Thyroid gland (tissue), 4 donors: ENCODE data around the gene YPEL5. TPM values are rescaled to one million over a fixed set of nuclear protein-coding genes. Genes with fewer than 3 reads are reported as not detected.
A peak's percentile ranks its signal among the peaks of the same experiment; 100 is the strongest.
"Not testable (repeated sequence)": the region's sequence is repeated elsewhere in the genome, so short reads cannot be mapped to it uniquely, and the experiment has no call there.

Source experiments
- DNase-seq, 2 donors: peaks; one replicate each; pipeline ENCODE4 v3.0.0-alpha.2; 2019
- H3K27ac ChIP-seq, 3 donors: fragments of 200-600 bp; sonication (generic); 1 replicate in 2 of 3; 2 replicates in 1 of 3; pipeline ENCODE4 v1.5.1; 2016 to 2019; ENCODE audit warnings: mild to moderate bottlenecking in 1 of 3, moderate library complexity in 1 of 3
- H3K27me3 ChIP-seq: fragments of 200-600 bp; sonication (generic); one replicate; pipeline ENCODE4 v1.5.1; 2019
- H3K36me3 ChIP-seq, 2 donors: fragments of 200-600 bp; sonication (generic); one replicate each; pipeline ENCODE4 v1.5.1; 2016 to 2019
- H3K4me1 ChIP-seq, 2 donors: fragments of 200-600 bp; sonication (generic); one replicate each; pipeline ENCODE4 v1.5.1; 2017 to 2019
- H3K4me3 ChIP-seq, 3 donors: fragments of 200-600 bp; sonication (generic); replicated peaks in 1 of 3; 1 replicate in 2 of 3; 2 replicates in 1 of 3; pipeline ENCODE4 v1.5.1; 2016; ENCODE audit warnings: mild to moderate bottlenecking in 1 of 3
- H3K9me3 ChIP-seq: fragments of 200-600 bp; sonication (generic); one replicate; pipeline ENCODE4 v1.5.1; 2017
- CTCF ChIP-seq, 6 experiments: fragments of 200-600 bp in 3 of 6; fragments of 450-650 bp in 3 of 6; sonication (generic) in 3 of 6; IDR thresholded peaks; one replicate each; pipeline ENCODE4 v1.5.1; 2016 to 2019; ENCODE audit warnings: antibody characterized with exemption in 6 of 6, mild to moderate bottlenecking in 2 of 6, inconsistent platforms in 1 of 6, moderate library complexity in 1 of 6
- POLR2A ChIP-seq, 2 donors: fragments of 450-650 bp; IDR thresholded peaks; one replicate each; pipeline ENCODE4 v1.6.1; 2017; ENCODE audit warnings: antibody characterized with exemption in 2 of 2, mild to moderate bottlenecking in 2 of 2, moderate library complexity in 1 of 2
- WGBS, 2 donors: methylation state at CpG; one replicate each; pipeline ENCODE4 v1.1.5; 2017; 5-methylcytosine and 5-hydroxymethylcytosine counted together
- intact Hi-C: fragments of 100-400 bp; cut with DNase I; formaldehyde crosslinking; loops from one replicate; pipeline ENCODE4 v1.15.1; 2023
- total RNA-seq, 4 donors: library from RNA; depleted of rRNA; stranded (reverse); fragments of >200 nt; gene quantifications; one replicate each; pipeline ENCODE4 v1.2.3, GENCODE V29; 2016

The YPEL5 gene
- total RNA-seq, 4 donors from 2014 or later, result 74.7 to 129 (median 103) TPM

GRCh38 chr2:30139131-30139870 is 7.5 kb upstream of the YPEL5 start:
- Histone ChIP-seq H3K4me1 (no peaks in the 10 kb centered on the region), H3K27ac (no peak overlapping the region), H3K36me3 (no peaks in the 10 kb centered on the region), H3K9me3 (no peaks in the 10 kb centered on the region), H3K27me3 (no peaks in the 10 kb centered on the region), H3K4me3 (no peak overlapping the region)
- WGBS, 2 donors, result 80 to 81% methylated on average over 6 of the region's 6 CpGs
- intact Hi-C loops, result no loop called here
- TF ChIP-seq CTCF (IDR thresholded peaks at IDR 0.05) (no peak), POLR2A (IDR thresholded peaks at IDR 0.05) (no peak)
- DNase-seq, result no peak

GRCh38 chr2:30141136-30141535 is 5.7 kb upstream of the YPEL5 start:
- H3K36me3 ChIP-seq, result no peaks in the 10 kb centered on the region
- H3K4me1 ChIP-seq, result peaks cover 4 to 5% of the 10 kb centered on the region in 2 donors
- no peak for DNase-seq
- H3K4me3 ChIP-seq, result no peak overlapping the region
- no peak for TF ChIP-seq CTCF (IDR thresholded peaks at IDR 0.05)
- TF ChIP-seq POLR2A (IDR thresholded peaks at IDR 0.05), result no peak
- no peak overlapping the region for H3K27ac ChIP-seq
- intact Hi-C loops, result no loop called here
- no peaks in the 10 kb centered on the region for H3K27me3 ChIP-seq
- no peaks in the 10 kb centered on the region for H3K9me3 ChIP-seq

GRCh38 chr2:30144260-30144659 is 2.5 kb upstream of the YPEL5 start:
- Histone ChIP-seq H3K4me1 (peaks cover 15 to 16% of the 10 kb centered on the region in 2 donors), H3K4me3 (no peak overlapping the region), H3K27me3 (no peaks in the 10 kb centered on the region), H3K36me3 (no peaks in the 10 kb centered on the region), H3K27ac (no peak overlapping the region), H3K9me3 (no peaks in the 10 kb centered on the region)
- intact Hi-C loops, result no loop called here
- no peak for TF ChIP-seq POLR2A (IDR thresholded peaks at IDR 0.05)
- TF ChIP-seq CTCF (IDR thresholded peaks at IDR 0.05), result no peak
- DNase-seq, result no peak
- WGBS, 2 donors, result 84 to 95% methylated on average over 1 of the region's 1 CpG

GRCh38 chr2:30144951-30145350 is 1.9 kb upstream of the YPEL5 start:
- intact Hi-C loops, result not testable (repeated sequence)

GRCh38 chr2:30145826-30146336 is 926 bp upstream of the YPEL5 start:
- H3K27me3 ChIP-seq, result no peaks in the 10 kb centered on the region
- peak overlapping the region in 2 of 3 donors; percentile 29 to 56 for H3K4me3 ChIP-seq
- DNase-seq, result no peak
- WGBS, 2 donors, result 42 to 45% methylated on average over 8 of the region's 8 CpGs
- H3K36me3 ChIP-seq, result no peaks in the 10 kb centered on the region
- intact Hi-C loops, result no loop called here
- H3K9me3 ChIP-seq, result no peaks in the 10 kb centered on the region
- TF ChIP-seq POLR2A (IDR thresholded peaks at IDR 0.05) (no peak), CTCF (IDR thresholded peaks at IDR 0.05) (no peak)
- peak overlapping the region; percentile 83 to 99 (median 94) for H3K27ac ChIP-seq
- peaks cover 31 to 32% of the 10 kb centered on the region in 2 donors for H3K4me1 ChIP-seq

More at GRCh38 chr2:30144951-30145350, 1.9 kb upstream of the YPEL5 start:
- not testable (repeated sequence) for H3K36me3 ChIP-seq, H3K27ac ChIP-seq, H3K4me3 ChIP-seq, H3K9me3 ChIP-seq, DNase-seq, H3K27me3 ChIP-seq
- 90 to 92% methylated on average over 3 of the region's 3 CpGs for WGBS, 2 donors
- peaks cover 22 to 23% of the 10 kb centered on the region in 2 donors for H3K4me1 ChIP-seq
